Prostate gland (tissue), 1 donor: ENCODE measurements around the gene AMTN.

Experiments
- POLR2A ChIP-seq: fragments of 450-650 bp; IDR thresholded peaks from one replicate; pipeline ENCODE4 v1.6.1; 2016; ENCODE audit warnings: antibody characterized with exemption, mild to moderate bottlenecking
- POLR2AphosphoS5 ChIP-seq: sonication (generic); formaldehyde crosslinking; IDR thresholded peaks from one replicate; pipeline ENCODE4 v1.6.1; 2017; ENCODE audit warnings: antibody characterized with exemption

DNA sequence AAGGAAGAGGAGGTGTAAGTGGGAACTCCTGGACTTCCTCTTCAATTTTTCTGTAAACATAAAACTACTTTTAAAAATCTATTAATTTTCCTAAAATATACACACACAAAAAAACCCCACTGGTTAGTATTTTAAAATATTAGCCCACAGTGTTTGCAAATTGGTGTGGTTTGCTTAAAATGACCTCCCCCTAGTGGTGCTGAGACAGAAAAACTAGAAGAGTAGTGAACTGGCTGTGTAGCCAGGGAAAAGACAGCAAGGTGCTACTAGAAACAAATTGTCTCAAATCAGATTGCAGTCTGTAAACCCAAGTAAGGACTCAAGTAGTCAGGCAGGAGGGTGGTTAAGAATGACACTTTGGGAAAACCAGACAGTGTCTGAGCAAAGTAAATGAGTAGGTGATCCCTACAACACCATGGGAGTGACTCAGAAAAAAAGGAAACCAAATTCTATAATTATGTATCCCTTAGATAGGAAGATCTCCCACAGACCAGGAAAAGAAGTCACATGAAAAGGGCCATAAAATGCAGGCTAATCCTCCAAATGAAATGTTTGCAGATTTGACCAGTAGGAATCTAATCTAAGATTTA, 26.0 kb downstream of the AMTN start:
- TF ChIP-seq POLR2A = no peak
- no peak for TF ChIP-seq POLR2AphosphoS5
